Measurements from ENCODE around the gene TMPRSS5.

DNA sequence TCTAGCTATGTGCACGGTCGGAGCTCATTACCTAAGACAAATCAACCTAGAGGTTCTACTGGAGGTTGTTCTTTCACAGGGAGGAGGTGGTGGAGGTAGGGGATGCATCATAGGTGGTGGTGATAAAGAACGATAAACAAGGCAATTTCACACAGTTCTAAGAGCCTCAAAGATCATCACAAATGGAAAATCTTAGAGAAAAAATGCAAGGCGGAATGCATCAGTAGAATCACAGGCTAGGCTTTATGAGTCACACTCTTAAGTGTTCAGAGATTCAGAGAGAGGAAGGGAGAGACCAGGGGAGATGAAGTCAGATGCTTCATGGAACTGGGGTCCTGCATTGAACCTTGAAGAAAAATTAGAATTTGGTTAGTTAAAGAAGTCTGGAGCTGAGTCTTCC, 58.3 kb downstream of the TMPRSS5 start:
- TF ChIP-seq YY1 (IDR thresholded peaks at IDR 0.05; ENCODE audit: insufficient read depth, insufficient read length), result no peak
- no peak for TF ChIP-seq ZNF274 (IDR thresholded peaks at IDR 0.05; ENCODE audit: low read depth, low read length)
- TF ChIP-seq SUZ12 (IDR thresholded peaks at IDR 0.05; ENCODE audit: extremely low read depth, insufficient read depth, insufficient read length), result no peak

Measured in NT2/D1 (cell line).